HepG2 (cell line): ENCODE measurements around the gene AGR2. TPM values are rescaled to one million over a fixed set of nuclear protein-coding genes. Genes with fewer than 3 reads are reported as not detected.

Source experiments
- ATAC-seq: fragments of 200-7000 bp; cut with Tn5 transposase; 3 replicates; pipeline ENCODE4 v1.9.1; 2020; ENCODE audit warnings: mild to moderate bottlenecking, moderate library complexity
- BruUV-seq: library from RNA; stranded (reverse); fragments of 400-500 nt; replicated peaks from 2 replicates; lab custom pipeline; 2021; lab: Mats Ljungman, UMichigan
- CTCF ChIA-PET: fragments of 300-600 bp; formaldehyde crosslinking; extraction: SDS; loops from one replicate; lab custom pipeline; 2021; ENCODE audit warnings: low total read pairs, inconsistent platforms, low intra/inter-chr PET ratio; lab: Yijun Ruan, JAX
- POLR2A ChIA-PET: fragments of 350-600 bp; sonication (Branson Sonifier 250); formaldehyde crosslinking; loops from one replicate; lab custom pipeline; 2020; ENCODE audit warnings: antibody characterized with exemption, inconsistent platforms; lab: Yijun Ruan, JAX
- DNase-seq: peaks from one replicate; pipeline ENCODE4 v3.0.0-alpha.2; 2015; ENCODE audit warnings: low spot score
- FAIRE-seq: peaks from 3 replicates; lab custom pipeline; 2011; peaks lifted over from hg19 to GRCh38; lab: Jason Lieb, UNC
- H2AFZ ChIP-seq: one replicate; pipeline ENCODE4 v1.6.1; 2011; ENCODE audit warnings: low read length, inconsistent platforms
- H3K27ac ChIP-seq: fragments of 300-600 bp; 3 replicates; pipeline ENCODE4 v1.8.0; 2011; ENCODE audit warnings: mixed run types, mild to moderate bottlenecking, mixed read lengths, low read length, inconsistent platforms; ENCODE audit not compliant: insufficient read depth; ENCODE audit errors: extremely low read length
- H3K27me3 ChIP-seq, 2 experiments: fragments of 200-600 bp in 1 of 2; 2 replicates in 1 of 2; 3 replicates in 1 of 2; pipeline versions ENCODE4 v1.6.0 to v1.8.0; 2011; ENCODE audit warnings: low read length in 2 of 2, mild to moderate bottlenecking in 2 of 2, moderate library complexity in 2 of 2, inconsistent platforms in 1 of 2; ENCODE audit not compliant: insufficient read depth in 2 of 2, control insufficient read depth in 1 of 2
- H3K36me3 ChIP-seq, 2 experiments: fragments of 200-600 bp in 1 of 2; replicated peaks in 1 of 2; 2 replicates in 1 of 2; 3 replicates in 1 of 2; pipeline versions ENCODE4 v1.5.1 to v1.8.0; 2011; ENCODE audit warnings: low read length in 2 of 2, inconsistent platforms in 1 of 2; ENCODE audit not compliant: insufficient read depth in 2 of 2, control insufficient read depth in 1 of 2
- H3K4me1 ChIP-seq: 2 replicates; pipeline ENCODE4 v1.5.1; 2012; ENCODE audit warnings: low read length, inconsistent platforms; ENCODE audit not compliant: insufficient read depth
- H3K4me2 ChIP-seq: 2 replicates; pipeline ENCODE4 v1.6.0; 2011; ENCODE audit warnings: low read depth, low read length, inconsistent platforms
- H3K4me3 ChIP-seq, 3 experiments: fragments of 200-600 bp in 1 of 3; sonication (generic), shearing (Covaris generic) in 1 of 3; replicated peaks in 1 of 3; 2 replicates each; pipeline ENCODE4 v1.5.1; 2011 to 2016; ENCODE audit warnings: low read length in 3 of 3, inconsistent platforms in 2 of 3, low read depth in 2 of 3, mild to moderate bottlenecking in 2 of 3, control low read depth in 1 of 3, mixed read lengths in 1 of 3; ENCODE audit not compliant: insufficient read depth in 1 of 3
- H3K79me2 ChIP-seq: one replicate; pipeline ENCODE4 v1.6.1; 2011; ENCODE audit warnings: low read length, inconsistent platforms; ENCODE audit not compliant: insufficient read depth
- H3K9ac ChIP-seq: 2 replicates; pipeline ENCODE4 v1.6.0; 2011; ENCODE audit warnings: mild to moderate bottlenecking, low read depth, low read length, inconsistent platforms; ENCODE audit not compliant: insufficient read depth
- H3K9me3 ChIP-seq: 2 replicates; pipeline ENCODE4 v1.5.1; 2012; ENCODE audit warnings: mild to moderate bottlenecking, low read length
- H4K20me1 ChIP-seq: 2 replicates; pipeline ENCODE4 v1.6.0; 2011; ENCODE audit warnings: inconsistent platforms, mild to moderate bottlenecking, low read length, moderate library complexity; ENCODE audit not compliant: insufficient read depth
- ARNTL ChIP-seq: sonication (generic); formaldehyde crosslinking; IDR thresholded peaks from 2 replicates; pipeline ENCODE4 v1.4.0; 2020; ENCODE audit warnings: mild to moderate bottlenecking, missing genetic modification reagents
- EED ChIP-seq: sonication (generic); formaldehyde crosslinking; IDR thresholded peaks from 2 replicates; pipeline ENCODE4 v1.5.0; 2020; ENCODE audit warnings: mild to moderate bottlenecking, missing genetic modification reagents
- KAT8 ChIP-seq: IDR thresholded peaks from 2 replicates; pipeline ENCODE4 v1.6.1; 2016; ENCODE audit warnings: missing genetic modification reagents, missing compliant biosample characterization
- KDM4B ChIP-seq: sonication (generic); formaldehyde crosslinking; IDR thresholded peaks from 2 replicates; pipeline ENCODE4 v1.4.0; 2020; ENCODE audit warnings: missing genetic modification reagents
- KLF12 ChIP-seq: sonication (generic); formaldehyde crosslinking; IDR thresholded peaks from 2 replicates; pipeline ENCODE4 v1.4.0; 2020; ENCODE audit warnings: missing genetic modification reagents, borderline replicate concordance
- KLF16 ChIP-seq, 2 experiments: sonication (generic) in 1 of 2; formaldehyde crosslinking in 1 of 2; IDR thresholded peaks; 2 replicates each; pipeline versions ENCODE4 v1.6.1 to v1.8.0; 2016 to 2023; ENCODE audit warnings: missing genetic modification reagents in 2 of 2, missing compliant biosample characterization in 1 of 2
- MAF1 ChIP-seq: sonication (generic); formaldehyde crosslinking; IDR thresholded peaks from 2 replicates; pipeline ENCODE4 v1.5.0; 2020; ENCODE audit warnings: missing genetic modification reagents, borderline replicate concordance
- MEIS2 ChIP-seq: sonication (generic); formaldehyde crosslinking; IDR thresholded peaks from 2 replicates; pipeline ENCODE4 v1.9.0; 2021; ENCODE audit warnings: mild to moderate bottlenecking, missing genetic modification reagents
- SNAI1 ChIP-seq: sonication (generic); formaldehyde crosslinking; IDR thresholded peaks from 2 replicates; pipeline ENCODE4 v1.5.0; 2020; ENCODE audit warnings: mild to moderate bottlenecking, missing genetic modification reagents, borderline replicate concordance
- SNRNP70 ChIP-seq: fragments of 200-400 bp; formaldehyde crosslinking; IDR thresholded peaks from 2 replicates; pipeline ENCODE4 v1.6.1; 2017; ENCODE audit warnings: mild to moderate bottlenecking, low read depth, low read length, moderate library complexity
- SOX13 ChIP-seq, 3 experiments: fragments of 450-650 bp in 1 of 3; sonication (generic) in 1 of 3; formaldehyde crosslinking in 1 of 3; IDR thresholded peaks in 2 of 3; conservative IDR thresholded peaks in 1 of 3; 2 replicates each; pipeline versions ENCODE4 v1.5.0 to v1.6.1; 2016 to 2020; ENCODE audit warnings: antibody characterized with exemption in 1 of 3, mild to moderate bottlenecking in 1 of 3, missing compliant biosample characterization in 1 of 3, missing genetic modification reagents in 1 of 3, moderate library complexity in 1 of 3
- TEAD3 ChIP-seq: optimal IDR thresholded peaks from 2 replicates; pipeline ENCODE3; 2016; ENCODE audit warnings: borderline replicate concordance
- TOPORS ChIP-seq: sonication (generic); formaldehyde crosslinking; IDR thresholded peaks from 2 replicates; pipeline ENCODE4 v1.8.0; 2023; ENCODE audit warnings: mild to moderate bottlenecking, missing genetic modification reagents
- ZFP62 ChIP-seq: sonication (generic); formaldehyde crosslinking; IDR thresholded peaks from 2 replicates; pipeline ENCODE4 v1.4.0; 2020; ENCODE audit warnings: missing genetic modification reagents
- ZNF292 ChIP-seq: sonication (generic); formaldehyde crosslinking; IDR thresholded peaks from 2 replicates; pipeline ENCODE4 v1.8.1; 2022; ENCODE audit warnings: mild to moderate bottlenecking, low read depth, missing genetic modification reagents, borderline replicate concordance
- ZNF329 ChIP-seq: sonication (generic); formaldehyde crosslinking; IDR thresholded peaks from 2 replicates; pipeline ENCODE4 v1.9.0; 2021; ENCODE audit warnings: low read depth, mild to moderate bottlenecking, missing genetic modification reagents
- ZNF564 ChIP-seq: sonication (generic); formaldehyde crosslinking; IDR thresholded peaks from 2 replicates; pipeline ENCODE4 v1.8.1; 2023; ENCODE audit warnings: mild to moderate bottlenecking, missing genetic modification reagents
- ZNF737 ChIP-seq: sonication (generic); formaldehyde crosslinking; IDR thresholded peaks from 2 replicates; pipeline ENCODE4 v1.5.0; 2020; ENCODE audit warnings: missing genetic modification reagents, mild to moderate bottlenecking, borderline replicate concordance
- WGBS: methylation state at CpG from one replicate; pipeline ENCODE4 v1.1.6; 2017; ENCODE audit warnings: low lambda C conversion rate; 5-methylcytosine and 5-hydroxymethylcytosine counted together
- in situ Hi-C: cut with HindIII; loops from 2 replicates; pipeline ENCODE4 v1.10.0; 2017; ENCODE audit warnings: low pct_unique_long_range_greater_than_20kb; ENCODE audit not compliant: extremely low pct_ligation_motif_present
- intact Hi-C: fragments of 100-400 bp; cut with micrococcal nuclease; formaldehyde crosslinking; loops from one replicate; pipeline ENCODE4 v1.10.0; 2022; ENCODE audit not compliant: unreplicated experiment
- polyA plus RNA-seq, 8 experiments: library from polyadenylated mRNA; depleted of rRNA in 3 of 8; stranded (reverse) in 7 of 8; unstranded in 1 of 8; fragments of >200 nt; fragmentation: Illumina TruSeq in 4 of 8; extraction: Trizol in 4 of 8; gene quantifications; 2 replicates each; pipeline versions ENCODE4 v1.2.1 to v1.2.3, GENCODE V29; 2011 to 2016; ENCODE audit warnings: low read depth in 4 of 8, missing spikeins in 1 of 8, mixed read lengths in 1 of 8; ENCODE audit not compliant: insufficient read depth in 1 of 8
- total RNA-seq, 5 experiments: library from RNA; depleted of rRNA; stranded (reverse); fragments of >200 nt; fragmentation: Illumina TruSeq; extraction: Trizol; gene quantifications; 2 replicates each; pipeline ENCODE4 v1.2.3, GENCODE V29; 2016; ENCODE audit warnings: low read depth in 1 of 5
- TF ChIP-seq, protein P1 (sequence below): sonication (generic); formaldehyde crosslinking; IDR thresholded peaks from 2 replicates; pipeline ENCODE4 v1.5.0; 2020; ENCODE audit warnings: missing genetic modification reagents
- TF ChIP-seq, protein P2 (sequence below): sonication (generic); formaldehyde crosslinking; IDR thresholded peaks from 2 replicates; pipeline ENCODE4 v1.5.0; 2020; ENCODE audit warnings: missing genetic modification reagents
- TF ChIP-seq, protein P3 (sequence below): sonication (generic); formaldehyde crosslinking; IDR thresholded peaks from 2 replicates; pipeline ENCODE4 v1.5.1; 2020; ENCODE audit warnings: mild to moderate bottlenecking, missing genetic modification reagents, moderate library complexity

The AGR2 gene
- total and polyA plus RNA-seq, 2 of the 13 experiments (the other 11 are each of a cell fraction or from before 2014, with no cell fraction given) = 1.7 to 2.9 TPM

DNA sequence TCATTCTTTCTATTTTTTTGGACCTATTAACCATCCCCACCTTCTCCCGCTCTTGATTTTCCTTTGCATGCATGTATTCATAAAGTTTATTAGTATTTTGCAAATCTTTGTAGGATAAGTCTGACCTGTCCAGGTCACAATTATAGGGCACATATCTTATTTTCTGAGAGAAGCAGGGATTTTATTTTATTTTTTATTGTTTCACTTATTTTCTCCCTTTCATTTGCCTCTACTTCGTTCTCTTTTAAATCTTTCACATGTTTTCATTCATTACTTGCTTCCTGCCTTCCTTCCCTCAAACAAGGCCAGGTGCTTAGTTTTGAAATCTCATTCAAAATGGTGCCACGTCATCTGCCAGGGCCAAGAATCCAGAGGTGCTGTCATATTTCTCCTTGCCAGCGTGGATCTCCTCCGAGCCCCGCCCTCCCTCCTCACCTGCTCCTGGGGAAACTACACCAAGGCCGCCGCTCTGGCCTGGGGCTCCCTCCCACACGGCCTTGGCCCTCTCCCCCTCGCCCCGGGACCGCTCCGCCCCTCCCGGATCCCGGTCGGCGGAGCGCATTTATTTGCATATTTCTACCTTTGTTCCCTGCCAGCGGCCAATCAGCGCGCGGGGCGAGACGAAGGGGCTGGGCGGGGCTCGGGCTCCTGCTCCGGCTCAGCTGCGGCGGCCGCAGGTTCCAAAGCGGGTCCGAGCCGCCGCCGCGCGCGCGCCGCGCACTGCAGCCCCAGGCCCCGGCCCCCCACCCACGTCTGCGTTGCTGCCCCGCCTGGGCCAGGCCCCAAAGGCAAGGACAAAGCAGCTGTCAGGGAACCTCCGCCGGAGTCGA lies 51.5 kb downstream of the AGR2 start, which contains the start of gene TSPAN13:
Gene TSPAN13 (plus strand): TSS at position 654 of the 830 bp plus-strand sequence. CDS start 213 bp downstream, outside the sequence.
- POLR2A ChIA-PET = no interaction called here
- no TSS peak for BruUV-seq
- WGBS = 9% methylated on average over 18 of the region's 48 CpGs
- TF ChIP-seq KAT8 (CRISPR knock-in tag) = 0 out of 2 replicates have a peak, but pooled peaks have one; percentile 16
- no peak for TF ChIP-seq ZNF737
- 0 out of 2 replicates have a peak, but pooled peaks have one; percentile 9 for TF ChIP-seq ZNF292 (CRISPR knock-in tag)
- TF ChIP-seq ZNF564 (CRISPR knock-in tag) = peak; percentile 91; the same call in 1 of the 2 replicates
- no peak for TF ChIP-seq SNAI1
- TF ChIP-seq ZFP62 (CRISPR knock-in tag) = no peak
- no peak for TF ChIP-seq KLF16 (CRISPR knock-in tag; IDR thresholded peaks at IDR 0.05)
- TF ChIP-seq, protein P1, sequence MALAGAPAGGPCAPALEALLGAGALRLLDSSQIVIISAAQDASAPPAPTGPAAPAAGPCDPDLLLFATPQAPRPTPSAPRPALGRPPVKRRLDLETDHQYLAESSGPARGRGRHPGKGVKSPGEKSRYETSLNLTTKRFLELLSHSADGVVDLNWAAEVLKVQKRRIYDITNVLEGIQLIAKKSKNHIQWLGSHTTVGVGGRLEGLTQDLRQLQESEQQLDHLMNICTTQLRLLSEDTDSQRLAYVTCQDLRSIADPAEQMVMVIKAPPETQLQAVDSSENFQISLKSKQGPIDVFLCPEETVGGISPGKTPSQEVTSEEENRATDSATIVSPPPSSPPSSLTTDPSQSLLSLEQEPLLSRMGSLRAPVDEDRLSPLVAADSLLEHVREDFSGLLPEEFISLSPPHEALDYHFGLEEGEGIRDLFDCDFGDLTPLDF (CRISPR knock-in tag) = no peak
- TF ChIP-seq SNRNP70 = no peak
- TF ChIP-seq, protein P2, sequence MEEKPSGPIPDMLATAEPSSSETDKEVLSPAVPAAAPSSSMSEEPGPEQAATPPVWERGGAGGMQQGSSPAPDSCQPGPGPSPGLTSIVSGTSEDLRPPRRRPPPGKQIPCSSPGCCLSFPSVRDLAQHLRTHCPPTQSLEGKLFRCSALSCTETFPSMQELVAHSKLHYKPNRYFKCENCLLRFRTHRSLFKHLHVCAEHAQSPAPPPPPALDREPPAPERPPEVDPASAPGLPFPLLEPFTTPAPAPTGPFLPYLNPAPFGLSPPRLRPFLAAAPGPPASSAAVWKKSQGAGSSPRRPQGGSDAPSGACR (CRISPR knock-in tag) = 0 out of 2 replicates have a peak, but pooled peaks have one; percentile 48
- TF ChIP-seq TEAD3 (CRISPR knock-in tag) = peak; percentile 33
- no peak for TF ChIP-seq MAF1 (CRISPR knock-in tag)
- TF ChIP-seq ZNF329 = no peak
- TF ChIP-seq ARNTL (CRISPR knock-in tag) = no peak
- no peak for TF ChIP-seq MEIS2 (CRISPR knock-in tag)
- no peak for TF ChIP-seq SOX13 (IDR thresholded peaks at IDR 0.05)
- TF ChIP-seq SOX13 (CRISPR knock-in tag; conservative IDR thresholded peaks at IDR 0.05 in 1 of 2, IDR thresholded peaks at IDR 0.05 in 1 of 2) = peak in 1 of 2 experiments; percentile 50; a peak in 1 of 4 replicates
- TF ChIP-seq, protein P3, sequence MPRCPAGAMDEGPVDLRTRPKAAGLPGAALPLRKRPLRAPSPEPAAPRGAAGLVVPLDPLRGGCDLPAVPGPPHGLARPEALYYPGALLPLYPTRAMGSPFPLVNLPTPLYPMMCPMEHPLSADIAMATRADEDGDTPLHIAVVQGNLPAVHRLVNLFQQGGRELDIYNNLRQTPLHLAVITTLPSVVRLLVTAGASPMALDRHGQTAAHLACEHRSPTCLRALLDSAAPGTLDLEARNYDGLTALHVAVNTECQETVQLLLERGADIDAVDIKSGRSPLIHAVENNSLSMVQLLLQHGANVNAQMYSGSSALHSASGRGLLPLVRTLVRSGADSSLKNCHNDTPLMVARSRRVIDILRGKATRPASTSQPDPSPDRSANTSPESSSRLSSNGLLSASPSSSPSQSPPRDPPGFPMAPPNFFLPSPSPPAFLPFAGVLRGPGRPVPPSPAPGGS (CRISPR knock-in tag) = no peak
- TF ChIP-seq EED (CRISPR knock-in tag) = no peak
- TF ChIP-seq TOPORS (CRISPR knock-in tag) = no peak
- TF ChIP-seq KDM4B (CRISPR knock-in tag) = no peak
- TF ChIP-seq KLF12 (CRISPR knock-in tag) = peak; percentile 26; the same call in 1 of the 2 replicates

More for the DNA sequence above, 51.5 kb downstream of the AGR2 start, which contains the start of gene TSPAN13:
- in situ Hi-C loops (no loop called here), intact Hi-C loops (no loop called here)
- peak within 1 kb of the TSS; percentile 89 for H3K4me2 ChIP-seq
- H3K27me3 ChIP-seq = peaks cover 0 to 13% of the 10 kb centered on the region in 2 experiments; a peak in 3 of 5 replicates
- peak within 1 kb of the TSS; percentile 46; the same call in 1 of the 2 replicates for H3K9ac ChIP-seq
- H3K9me3 ChIP-seq = no peaks in the 10 kb centered on the region
- H4K20me1 ChIP-seq = no peaks in the 10 kb centered on the region
- ATAC-seq = peak; percentile 97
- H3K79me2 ChIP-seq = no peaks in the 10 kb centered on the region
- peak; percentile 46 for FAIRE-seq
- H3K36me3 ChIP-seq = no peaks in the 10 kb centered on the region
- peak; percentile 81 for DNase-seq
- H2AFZ ChIP-seq = no peak within 1 kb of the TSS
- peak within 1 kb of the TSS; percentile 62 to 80 (median 71) for H3K4me3 ChIP-seq
- H3K27ac ChIP-seq = peak within 1 kb of the TSS; percentile 17
- peaks cover 15% of the 10 kb centered on the region; the same call in 1 of the 2 replicates for H3K4me1 ChIP-seq
- CTCF ChIA-PET = no interaction called here
